HG02870 (cell line): ENCODE measurements around the gene SPATA21.

Source experiments
- ATAC-seq: cut with Tn5 transposase; IDR thresholded peaks from one replicate; pipeline ENCODE4 v1.9.1; 2021; ENCODE audit warnings: mild to moderate bottlenecking, moderate library complexity; ENCODE audit not compliant: unreplicated experiment

SPATA21 gene

DNA sequence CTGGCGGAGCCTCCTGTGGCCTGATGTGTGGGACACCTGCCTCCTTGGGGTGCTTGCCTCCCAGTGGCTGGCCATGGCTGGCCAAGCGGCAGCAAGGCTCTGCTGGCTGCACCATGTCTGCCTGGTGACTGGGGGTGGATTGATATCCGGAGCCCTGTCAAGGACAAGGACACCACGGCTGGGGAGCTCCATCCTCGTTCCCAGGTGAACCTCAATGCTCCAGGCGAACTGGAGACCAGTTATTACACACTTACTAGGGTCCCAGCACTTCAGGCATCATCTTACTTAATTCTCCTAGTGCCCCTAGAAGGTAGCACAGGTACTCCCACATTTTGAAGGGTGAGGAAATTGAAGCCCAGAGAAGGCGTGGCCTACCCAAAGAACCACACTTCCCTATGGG is 15.2 kb downstream of the SPATA21 start:
- no peak for ATAC-seq

DNA sequence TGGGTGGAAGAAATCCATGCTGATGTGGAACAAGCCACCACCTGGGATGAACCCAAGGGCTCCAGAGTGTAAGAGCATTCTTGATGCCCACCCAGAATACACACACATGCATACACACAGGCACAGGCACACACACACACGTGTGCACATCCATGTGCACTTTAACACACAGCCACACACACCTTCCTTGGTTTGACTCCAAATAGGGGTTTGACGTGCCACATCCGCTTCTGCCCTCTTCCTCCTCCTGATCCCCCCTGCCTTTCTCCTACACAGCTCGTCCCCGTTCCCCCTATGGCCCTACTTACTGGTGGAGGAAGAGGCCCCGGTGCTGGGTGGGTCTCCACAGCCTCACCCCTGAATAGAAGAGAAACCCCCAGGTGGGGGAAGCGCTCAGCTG is 16.0 kb downstream of the SPATA21 start:
- ATAC-seq, result no peak

DNA sequence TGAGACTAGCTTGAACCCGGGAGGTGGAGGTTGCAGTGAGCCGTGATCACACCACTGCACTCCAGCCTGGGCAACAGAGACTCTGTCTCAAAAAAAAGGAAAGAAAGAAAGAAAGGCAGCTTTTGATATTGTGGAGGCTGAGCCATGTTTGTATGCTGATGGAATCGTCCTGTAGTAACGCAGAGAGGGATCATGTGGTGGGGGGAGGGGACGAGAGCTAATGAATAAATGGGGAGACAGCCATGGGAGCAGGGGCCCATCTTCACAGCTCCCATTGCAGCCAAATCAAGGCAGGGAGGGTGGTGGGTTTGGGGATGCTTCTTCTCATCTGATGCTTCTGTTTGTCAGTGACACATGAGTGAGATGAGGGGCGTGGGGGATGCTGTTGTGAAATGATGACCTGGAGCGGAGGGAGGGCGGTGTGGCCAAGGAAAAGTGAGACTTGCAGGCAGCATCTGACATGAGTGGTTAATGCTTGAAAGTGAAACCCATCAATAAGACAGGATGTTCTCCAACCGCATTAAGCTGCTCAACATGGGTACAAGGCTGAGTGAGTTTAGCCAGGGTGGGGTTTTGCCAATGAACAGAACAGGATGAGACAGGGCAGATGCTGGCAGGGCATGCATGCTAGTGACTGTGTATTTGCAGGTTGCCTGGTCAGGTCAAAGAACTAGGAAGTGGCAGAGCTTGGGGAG is 16.7 kb downstream of the SPATA21 start:
- ATAC-seq, result no peak

DNA sequence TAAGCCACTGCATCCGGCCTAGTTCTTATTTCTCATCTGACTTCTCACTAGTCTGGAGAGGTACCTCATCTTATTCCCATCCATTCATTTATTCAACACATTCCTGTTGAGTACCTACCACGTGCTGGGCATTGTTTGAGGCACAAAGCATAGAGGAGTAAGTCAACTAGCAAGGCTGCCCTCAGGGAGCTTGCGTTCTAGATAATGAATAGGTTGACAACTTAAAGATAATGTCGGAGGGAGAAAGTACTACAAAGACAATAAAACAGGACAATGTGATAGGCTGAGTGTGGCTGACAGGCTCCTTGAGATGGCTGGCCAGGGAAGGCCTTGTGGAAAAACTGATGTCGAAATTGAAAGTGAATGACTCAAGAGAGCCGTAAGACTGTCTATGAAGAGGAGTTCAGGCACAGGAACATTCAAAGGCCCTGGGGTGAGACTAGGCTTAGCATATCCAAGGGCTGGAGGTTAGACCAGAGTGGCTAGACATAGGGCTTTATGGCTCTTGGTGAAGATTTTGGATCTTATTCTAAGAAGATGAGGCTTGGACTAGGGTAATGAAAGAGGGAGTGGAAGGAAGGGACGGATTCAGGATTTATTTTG is 18.3 kb downstream of the SPATA21 start:
- no peak for ATAC-seq

DNA sequence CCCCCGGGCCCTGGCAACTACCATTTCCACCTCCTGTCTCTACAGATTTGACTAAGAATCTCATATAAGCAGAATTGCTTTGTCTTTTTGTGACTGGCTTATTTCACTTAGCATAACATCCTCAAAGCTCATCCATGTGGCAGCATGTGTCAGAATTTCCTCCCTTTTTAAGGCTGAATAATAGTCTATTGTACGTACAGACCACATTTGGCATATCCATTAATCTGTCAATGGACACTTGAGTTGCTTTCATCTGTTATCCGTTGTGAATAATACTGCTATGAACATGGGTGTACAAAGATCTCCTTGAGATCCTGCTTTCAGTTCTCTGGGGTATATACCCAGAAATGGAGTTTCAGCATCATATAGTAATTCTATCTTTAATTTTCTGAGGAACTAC is 24.0 kb downstream of the SPATA21 start:
- no peak for ATAC-seq

DNA sequence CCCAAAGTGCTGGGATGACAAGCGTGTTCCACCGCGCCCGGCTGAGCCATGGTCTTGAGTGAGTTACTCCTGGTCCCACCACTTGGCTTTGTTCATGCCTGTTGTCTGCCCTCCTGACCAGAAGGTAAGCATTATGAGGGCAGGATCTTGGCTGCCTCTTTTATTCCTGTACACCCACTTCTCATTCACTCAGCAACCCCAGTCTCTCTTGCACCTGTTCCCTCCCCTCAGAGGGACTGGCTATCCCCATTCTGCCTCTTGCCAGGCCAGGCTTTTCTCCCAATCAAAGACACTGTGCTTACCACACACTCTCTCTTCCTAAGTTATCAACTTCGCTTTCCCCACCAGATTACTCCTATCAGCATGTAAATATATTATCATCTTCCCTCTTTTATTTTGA is 26.4 kb downstream of the SPATA21 start:
- no peak for ATAC-seq

DNA sequence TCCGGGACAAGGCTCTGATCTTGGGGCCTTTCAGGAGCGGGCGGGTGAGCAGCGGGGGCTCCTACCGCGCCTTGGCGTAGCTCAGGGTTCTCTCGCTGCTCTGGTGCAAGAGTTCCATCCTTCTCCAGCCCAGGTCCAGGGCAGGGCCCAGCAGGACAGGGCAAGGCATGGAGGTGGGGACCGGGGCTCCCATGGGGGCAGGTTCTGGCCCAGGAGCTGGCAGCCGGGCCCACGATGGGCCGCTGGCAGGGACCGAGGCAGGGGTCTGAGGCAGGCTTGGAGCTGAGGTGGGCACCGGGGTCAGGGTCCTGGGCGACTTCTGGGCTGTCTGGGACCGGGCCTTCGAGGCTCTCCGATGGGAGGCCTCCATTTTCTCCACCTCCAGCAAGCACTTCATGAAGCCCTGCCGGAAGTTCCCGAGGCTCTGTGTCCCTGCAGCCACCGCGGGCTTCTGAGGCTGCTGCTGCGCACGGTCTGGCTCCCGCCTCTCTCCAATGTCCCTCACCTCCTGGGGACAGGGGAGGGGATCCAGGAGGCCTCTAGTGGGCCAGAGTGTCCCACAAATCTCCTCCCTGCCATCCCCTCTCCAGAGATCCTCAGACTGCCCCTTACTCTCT is 27.6 kb downstream of the SPATA21 start:
- ATAC-seq, result no peak

DNA sequence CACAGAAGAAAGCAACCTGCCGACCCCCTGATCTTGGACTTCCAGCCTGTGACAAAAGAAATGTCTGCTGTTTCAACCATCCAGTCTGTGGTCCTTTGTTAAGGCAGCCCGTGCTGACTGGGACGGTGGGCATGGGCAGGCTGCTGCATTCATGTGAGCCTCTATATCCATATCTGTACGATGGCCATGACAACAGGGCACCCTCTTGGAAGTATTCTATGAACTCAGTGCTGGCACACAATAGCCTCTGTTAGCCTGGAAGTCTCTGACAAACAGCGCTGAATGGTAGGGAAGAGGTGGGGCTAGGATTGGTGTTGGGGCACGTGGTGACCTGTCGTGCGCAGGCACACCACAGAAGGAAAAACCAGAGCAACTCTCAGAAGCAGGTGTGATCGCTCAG is 30.4 kb downstream of the SPATA21 start:
- ATAC-seq, result no peak

DNA sequence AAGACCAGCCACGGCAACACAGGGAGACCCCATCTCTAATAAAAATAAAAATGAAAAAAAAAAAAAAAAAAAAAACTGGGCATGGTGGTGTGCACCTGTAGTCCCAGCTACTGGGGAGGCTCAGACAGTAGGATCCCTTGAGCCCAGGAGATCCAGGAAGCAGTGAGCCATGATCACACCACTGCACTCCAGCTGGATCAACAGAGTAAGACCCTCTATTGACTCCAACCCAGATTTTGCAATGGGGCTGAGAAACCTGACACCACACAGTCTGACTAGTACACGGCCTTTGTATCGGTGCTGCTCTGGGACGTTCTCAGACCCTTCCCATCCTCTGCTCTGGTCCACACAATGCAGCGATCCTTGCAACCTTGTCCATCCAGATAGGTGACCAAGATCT is 31.8 kb downstream of the SPATA21 start:
- no peak for ATAC-seq

DNA sequence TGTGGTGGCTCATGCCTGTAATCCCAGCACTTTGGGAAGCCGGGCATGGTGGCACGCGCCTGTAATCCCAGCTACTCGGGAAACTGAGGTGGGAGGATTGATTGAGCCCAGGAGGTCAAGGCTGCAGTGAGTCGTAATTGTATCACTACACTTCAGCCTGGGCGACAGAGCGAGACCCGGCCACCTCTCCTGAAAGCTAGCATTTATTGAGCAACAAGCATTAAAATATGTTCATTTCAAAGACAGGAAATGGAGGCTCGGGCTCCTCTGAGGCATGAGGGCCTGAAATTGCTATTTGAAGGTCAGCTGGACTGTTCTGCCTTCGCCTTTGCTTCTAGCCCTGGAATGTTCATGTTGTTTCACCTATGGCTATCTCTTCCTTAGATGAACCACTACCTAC is 34.5 kb downstream of the SPATA21 start:
- no peak for ATAC-seq

DNA sequence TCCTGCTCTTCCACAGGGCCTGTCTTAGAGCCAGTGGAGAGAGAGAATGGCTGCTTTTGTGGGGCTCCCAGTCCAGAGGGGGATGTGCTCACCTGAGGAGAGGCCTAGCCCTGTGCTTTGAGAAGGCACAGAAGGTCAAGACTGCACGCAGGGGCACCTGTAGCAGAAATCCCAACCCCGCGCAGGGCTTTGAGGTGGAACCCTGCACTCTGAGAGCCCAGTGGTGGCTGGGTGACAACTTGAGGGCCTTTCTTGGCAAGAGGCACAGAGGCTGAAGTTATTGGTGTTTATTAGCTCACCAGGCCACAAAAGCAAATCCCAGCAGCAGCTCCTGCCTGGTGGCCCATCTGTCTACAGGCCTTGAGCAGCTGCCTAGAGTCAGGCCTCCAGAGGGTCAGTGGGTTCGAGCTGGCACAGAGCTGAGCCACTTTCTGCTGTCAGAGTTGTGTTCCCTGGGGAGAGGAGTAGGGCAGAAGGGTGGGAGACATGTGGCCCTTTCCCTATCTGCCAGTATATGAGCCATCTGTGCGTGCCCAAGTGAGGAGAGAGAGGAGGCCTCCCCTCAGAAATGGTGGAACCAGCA is 38.8 kb downstream of the SPATA21 start:
- no peak for ATAC-seq

DNA sequence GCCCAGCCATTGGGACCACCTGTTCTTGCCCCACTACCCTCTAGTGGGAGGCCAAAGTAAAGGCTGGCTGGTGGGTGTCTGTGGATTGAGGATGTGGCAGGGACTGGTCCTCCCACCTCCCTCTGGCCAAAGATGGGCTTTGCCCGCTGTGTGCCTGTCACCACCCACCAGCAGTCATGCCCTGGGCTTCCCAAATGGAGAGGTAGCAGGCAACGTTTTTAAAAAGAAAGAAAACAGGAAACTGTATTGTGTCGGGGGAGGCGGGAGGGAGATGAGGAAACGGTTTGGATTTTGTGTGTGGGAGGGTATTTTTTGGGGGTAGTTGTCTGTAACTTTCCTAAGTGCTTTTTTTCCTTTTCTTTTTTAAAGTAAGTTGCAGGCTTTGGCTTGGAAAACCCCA is 40.1 kb downstream of the SPATA21 start:
- no peak for ATAC-seq

DNA sequence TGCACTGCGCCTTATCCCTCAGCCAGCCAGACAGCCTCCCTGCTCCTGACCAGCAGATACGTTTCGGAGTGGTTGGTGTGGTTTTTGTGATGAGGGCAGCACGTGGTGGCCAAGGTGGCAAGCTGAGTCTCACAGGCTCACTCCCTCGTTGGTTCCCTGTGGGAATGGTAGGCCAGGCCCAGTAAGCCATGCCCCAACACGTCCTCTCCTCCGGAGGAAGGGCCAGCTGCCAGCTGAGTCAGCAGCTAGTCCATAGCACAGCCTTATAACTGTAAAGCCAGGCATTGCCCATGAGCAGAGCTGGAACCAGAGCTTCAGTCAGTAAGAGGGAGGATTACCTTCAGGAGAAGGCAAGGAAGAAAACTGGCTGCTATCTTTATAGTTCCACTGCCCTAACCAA is 40.6 kb downstream of the SPATA21 start:
- ATAC-seq, result no peak

DNA sequence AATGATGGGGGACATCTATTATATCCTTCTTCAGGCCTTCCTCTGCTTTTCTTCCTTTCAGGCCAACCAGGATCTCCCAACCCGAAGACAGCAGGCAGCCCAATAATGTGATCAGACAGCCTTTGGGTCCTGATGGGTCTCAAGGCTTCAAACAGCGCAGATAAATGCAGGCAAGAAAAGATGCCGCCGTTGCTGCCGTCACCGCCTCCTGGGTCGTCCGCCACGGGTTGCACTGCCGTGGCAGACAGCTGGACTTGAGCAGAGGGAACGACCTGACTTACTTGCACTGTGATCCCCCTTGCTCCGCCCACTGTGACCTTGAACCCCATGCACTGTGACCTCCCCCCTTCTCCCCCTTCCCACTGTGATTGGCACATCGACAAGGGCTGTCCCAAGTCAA is 42.2 kb downstream of the SPATA21 start:
- ATAC-seq, result no peak

DNA sequence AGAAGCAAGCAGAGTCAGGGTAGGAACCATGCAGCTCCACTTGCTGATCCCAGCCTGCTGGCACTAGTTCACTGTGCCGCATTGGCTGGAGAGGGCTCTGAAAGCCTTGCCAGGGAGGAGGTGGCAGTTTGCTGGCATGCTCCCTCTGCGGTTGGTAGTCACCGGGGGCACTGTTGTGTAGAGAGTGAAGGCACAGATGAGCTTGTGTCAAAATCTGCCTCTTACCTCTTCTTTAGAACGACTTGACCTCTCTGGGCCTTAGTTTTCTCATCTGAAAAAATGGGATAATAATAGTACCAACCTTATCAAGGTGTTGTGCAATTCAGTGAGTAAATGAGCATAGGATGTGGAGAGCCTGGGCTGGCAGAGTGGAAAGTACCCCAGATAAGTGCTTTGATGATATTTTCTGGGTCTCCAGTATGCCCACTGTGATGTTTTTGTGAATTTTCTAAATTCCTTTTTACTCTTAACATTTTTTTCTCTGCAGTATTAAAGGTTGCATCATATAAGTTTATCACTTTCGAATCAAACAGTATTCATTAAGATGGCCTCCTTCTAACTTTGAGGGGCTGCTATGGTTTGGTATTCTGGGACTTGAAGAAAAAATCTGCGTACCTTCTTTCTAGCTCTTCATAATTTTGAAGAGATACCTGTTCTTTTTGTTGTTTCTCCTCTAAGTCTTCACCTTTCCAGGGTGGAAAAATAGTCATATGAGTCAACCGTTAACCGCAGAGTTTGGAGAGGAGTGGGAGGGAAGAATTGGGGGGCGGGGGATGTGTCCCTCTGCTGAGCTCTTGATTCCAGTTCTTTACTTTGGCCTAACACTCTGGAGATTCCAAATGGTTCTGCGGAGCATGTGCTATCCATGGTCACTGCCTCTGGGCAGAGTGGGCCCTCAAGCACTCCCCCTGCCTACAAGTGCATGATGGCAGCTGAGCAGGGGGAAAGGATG is 43.4 kb downstream of the SPATA21 start:
- ATAC-seq, result no peak

DNA sequence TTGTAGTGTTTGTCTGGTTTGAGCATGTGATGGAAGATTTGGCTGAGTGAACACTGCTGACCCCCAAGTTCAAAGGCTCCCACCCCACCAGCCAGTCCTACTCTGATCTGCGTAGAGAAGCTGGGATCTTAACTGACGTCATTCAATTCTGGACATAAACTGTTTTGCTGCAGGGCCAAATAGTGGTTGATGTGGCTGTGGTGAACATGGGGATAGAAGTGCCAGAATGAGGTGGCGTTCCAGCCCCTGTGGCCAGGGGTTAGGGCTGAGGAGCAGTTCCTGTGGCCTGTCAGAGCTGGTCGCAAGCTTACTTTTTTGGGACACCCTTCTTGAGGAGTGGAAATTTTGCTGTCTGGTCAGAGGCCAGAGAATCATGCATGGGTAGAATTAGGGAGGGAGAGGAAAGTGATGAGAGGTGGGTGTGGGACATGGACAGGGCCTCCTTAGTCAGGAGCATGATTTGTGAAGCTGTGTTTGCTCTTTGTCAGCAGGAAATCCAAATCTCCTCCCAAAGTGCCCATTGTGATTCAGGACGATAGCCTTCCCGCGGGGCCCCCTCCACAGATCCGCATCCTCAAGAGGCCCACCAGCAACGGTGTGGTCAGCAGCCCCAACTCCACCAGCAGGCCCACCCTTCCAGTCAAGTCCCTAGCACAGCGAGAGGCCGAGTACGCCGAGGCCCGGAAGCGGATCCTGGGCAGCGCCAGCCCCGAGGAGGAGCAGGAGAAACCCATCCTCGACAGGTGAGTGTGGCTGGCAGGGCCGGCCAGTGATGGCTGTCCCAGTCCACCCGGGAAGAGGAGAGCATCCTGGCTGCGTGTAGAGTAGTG is 44.3 kb downstream of the SPATA21 start:
- ATAC-seq, result no peak

DNA sequence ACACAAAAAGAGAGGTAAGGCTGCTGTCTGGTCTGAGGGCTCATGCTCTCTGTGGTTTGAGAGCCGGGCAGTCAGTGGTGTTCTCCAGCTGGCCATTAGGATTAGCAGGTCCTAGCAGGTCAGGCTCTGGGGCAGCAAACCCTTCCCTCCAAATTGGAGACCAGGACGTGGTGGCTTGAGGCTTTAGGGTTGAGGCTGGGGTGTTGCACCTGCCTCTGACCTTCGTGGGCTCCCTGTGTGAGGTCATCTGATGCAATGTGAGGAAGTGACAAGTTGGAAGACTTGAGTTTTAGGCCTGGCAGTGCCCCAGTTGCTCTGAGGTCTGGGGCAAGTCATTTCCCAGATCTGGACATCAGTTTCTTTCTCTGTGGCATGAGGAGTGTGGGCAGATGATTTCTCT is 45.8 kb downstream of the SPATA21 start:
- ATAC-seq, result no peak

DNA sequence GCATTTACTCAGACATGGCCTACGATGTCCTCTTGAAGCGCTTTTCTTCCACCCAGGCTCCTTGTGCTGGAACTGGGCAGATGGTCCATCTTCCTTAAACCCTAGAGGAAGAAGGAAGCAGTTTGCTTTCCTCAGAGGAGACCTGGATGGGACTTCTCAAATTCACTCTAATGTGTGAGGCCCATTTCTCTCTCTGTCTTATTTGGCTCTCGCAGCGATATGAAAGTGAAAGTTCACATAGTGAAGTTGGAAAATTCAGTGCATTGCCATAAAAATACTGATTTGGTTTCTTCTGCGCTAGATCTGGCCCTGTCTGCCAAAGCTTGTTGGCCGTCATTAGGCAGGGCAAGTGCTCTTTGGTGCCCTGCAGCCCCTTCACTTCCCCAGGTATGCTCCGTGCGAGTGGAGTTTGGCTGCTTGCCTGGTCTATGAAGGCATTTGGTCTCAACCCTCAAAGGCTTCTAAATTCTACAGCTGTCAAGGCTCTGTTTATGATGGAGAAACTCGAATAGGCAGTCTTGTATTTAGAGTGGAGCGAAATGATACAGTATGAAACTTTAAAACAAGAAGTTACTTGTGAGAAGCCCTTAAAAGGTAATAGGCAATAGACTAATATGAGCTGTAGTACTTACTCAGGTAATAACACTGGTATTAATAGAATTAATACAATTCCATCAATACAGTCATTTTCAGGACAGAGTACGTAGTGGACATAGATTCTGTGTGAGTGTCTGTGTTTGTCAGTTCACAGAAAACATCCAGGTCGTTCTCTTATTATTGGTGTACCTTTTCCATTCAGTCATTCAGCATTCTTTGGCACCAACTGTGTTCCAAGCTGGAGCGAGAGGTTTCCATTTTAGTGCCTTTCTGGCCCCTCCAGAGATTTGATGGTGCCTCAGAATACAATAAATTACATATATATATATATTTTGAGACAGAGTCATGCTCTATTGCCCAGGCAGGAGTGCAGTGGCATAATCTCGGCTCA is 49.7 kb downstream of the SPATA21 start:
- ATAC-seq, result peak; percentile 41
